ENCODE data around the gene JUND.

Gene JUND

DNA sequence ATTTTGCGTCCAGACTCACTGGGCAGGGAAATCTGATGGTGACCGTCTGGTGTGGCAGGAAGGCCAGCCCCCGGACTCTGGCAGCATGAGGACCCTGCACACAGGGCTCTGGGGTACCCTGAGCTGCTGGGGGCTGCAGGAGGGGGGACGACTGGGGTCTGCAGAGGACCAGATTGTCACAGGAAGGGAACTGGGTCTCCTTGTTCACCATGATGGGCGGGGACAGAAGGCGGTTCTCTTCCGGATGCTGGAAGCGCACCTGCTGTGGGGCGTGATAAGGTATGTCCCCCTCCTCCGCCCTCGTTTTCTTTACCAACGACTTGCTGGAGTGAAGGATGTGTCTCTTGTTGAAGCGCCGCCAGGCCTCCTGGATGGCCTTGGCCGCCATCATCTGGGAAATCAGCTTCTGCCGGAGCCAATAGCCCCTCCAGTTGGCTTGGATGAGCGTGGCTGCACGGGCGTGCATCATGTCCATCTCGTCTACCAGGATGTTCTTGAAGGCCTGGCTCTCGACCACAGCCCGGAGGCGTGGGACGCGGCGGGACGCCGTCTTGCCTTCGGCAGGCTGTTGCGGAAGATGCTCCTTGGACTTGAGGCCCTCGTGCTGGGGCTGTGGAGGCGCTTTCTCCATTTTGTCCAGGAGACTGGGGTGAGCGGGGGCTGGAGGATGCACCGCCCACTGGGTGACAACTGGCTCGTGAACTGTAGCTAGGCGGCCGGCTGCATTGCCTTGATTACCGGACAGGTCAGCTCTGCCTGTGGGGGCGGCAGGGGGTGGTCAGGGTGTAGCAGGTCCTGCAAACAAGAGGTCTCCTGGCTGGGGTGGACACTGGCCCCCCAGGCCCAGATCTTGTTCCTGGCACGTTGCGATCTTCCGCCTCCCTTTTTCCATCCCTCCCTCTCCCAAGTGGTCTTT, 14.4 kb downstream of the JUND start:
- DNase-seq = no peak

DNA sequence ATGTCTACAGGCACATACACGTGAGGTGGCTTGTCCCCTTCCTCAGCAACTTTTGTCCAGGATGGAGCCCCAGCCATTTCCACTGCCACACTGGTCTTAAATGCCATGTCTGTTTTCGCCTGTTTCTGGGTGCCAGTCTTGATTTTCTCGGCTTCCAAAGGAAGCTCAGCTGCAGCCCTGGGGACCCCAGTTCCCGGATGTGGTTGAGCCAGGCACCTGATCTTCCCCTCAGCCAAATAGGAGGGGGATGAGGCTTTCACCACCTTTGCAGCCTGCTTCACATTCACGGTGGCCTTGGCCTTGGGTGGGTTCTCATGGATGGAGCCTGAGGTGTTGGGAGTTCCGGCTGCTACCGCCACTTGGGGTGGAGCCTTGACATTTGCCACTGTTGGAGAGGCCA, 15.8 kb downstream of the JUND start:
- no peak for DNase-seq

DNA sequence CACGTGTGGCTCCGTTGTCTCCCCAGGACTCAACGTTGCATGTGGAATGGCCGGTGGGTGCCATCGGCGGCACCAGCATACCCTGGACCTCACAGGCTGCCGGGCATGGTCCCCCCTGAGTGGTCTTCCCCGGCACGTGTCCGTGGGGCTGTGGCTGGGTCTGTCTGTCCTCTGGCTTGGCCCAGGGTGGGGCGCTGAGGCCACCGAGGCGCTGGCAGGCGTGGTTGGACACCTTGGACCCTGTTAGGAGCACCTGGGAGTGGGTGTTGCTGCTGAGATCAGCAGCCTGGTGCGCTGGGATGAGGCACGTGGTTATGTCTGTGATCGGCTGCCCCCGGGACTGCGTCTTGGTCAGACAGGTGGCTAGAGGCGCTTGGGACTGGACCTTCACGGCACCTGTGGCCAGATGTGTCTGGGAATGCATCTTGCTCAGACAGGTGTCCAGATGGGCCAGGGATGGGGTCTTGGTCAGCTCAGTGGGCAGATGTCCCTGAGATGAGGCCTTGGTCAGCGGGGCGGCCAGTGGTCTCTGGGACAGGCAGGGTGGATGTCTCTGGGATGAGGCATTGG, 16.4 kb downstream of the JUND start:
- DNase-seq = no peak

DNA sequence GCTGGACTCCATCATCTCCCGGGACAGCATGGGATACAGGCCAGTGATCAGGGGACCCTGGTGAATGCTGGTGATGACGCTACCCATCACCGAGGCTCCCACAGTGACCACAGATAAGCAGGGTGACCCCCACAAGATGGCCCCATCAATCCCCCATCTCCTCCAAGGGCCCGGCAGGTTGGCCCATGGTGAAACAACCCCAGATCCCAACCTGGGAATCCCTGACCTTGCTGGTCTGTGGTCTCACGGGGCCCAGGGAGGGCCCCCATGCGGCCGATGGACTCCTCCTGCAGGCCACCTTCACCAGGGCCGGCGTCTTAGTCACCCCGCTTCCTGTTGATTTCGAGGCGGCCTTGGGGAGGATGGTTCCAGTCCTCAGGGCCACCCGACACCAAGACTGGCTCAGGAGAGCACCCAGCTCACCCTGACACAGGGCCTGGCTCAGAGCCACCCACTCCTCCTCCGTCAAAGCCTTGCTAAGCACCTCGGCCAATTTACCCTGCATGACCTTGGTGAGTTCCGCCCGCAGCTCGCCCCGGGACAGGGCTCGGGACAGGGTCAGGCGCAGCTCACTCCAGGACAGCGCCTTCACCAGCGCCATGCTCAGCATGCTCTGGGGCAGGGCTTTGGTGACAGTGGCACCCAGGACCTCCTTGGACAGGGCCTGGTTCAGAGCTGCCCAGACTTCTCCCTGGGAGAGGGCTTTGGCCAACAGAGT, 17.1 kb downstream of the JUND start:
- no peak for DNase-seq

DNA sequence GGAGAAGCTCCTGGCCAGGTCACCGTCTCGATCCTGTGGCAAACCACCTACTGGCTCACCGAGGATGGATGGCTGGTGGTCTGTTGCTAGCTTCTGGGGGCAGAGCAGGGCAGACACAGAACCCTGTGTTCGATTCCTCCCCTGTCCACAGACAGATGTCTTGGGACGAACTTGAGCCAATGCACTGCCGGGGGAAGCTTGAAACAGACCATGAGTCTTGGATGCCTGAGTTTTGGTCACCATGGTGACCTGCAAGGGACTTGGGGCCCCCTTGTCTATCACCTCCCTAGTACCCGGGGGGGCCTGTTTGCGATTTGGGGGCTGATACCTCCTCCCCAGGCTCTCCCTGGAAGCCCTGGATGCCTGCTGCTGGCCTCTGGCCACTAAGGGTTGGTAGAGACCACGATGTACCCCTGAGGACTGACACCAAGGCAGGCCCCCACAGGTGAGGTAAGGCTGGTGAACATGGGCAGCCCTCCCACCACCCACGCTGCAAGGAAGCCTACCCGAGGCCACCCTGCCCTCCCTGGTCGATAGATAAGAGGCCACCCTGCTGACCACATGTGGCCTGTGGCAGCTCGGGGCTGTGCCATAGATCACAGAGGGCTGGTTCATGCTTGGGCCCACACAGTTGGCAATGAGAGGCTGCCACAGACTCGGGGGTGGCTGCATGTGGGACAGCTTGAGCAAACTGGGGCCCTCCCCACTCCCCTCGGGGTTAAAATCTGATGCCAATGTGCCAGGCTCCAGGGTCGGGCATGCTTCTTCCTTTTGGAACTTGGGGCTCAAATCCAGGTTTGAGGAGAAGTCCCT, 17.9 kb downstream of the JUND start:
- DNase-seq = no peak

DNA sequence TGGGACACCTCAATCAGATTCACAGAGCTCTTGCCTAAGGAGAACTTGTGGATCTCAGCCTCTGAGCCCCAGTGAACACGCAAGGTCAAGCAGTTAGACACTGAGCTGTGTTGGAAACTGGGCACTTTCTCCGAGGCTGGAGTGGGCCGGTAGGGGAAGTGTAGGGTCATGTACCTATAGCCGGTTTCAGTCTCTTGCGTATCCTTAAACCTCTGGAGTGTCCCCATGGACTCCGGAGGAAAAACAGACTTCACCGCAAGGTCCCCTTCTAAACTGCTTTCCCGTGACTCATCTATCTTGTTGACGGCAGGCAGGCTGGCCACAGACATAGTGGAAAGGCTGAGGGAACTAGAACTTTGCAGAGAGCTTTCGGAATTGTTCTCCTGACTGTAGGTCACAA, 18.5 kb downstream of the JUND start:
- no peak for DNase-seq

- no peak for DNase-seq
Observed at GRCh38 chr19:18262144-18262543, 19.3 kb downstream of the JUND start.

GRCh38 chr19:18261474-18261873, 19.9 kb downstream of the JUND start:
- no peak for DNase-seq

DNA sequence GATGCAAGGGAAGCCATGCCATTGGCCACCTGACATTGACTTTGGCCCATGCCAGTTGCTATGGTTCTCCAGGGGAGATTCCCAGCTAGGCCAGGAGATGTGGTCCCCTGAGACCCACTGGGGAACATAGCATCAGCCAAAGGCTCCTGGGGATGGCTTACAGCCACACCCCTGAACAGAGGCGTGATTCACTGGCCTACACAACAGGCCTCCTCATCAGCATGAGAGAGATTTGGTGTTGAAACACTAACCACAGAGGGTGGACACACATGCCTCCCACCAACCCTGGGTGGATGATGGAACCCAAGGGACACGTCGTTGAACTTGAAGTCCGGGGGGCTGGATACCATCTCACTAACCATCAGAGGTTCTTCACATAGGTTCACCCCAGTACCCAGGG, 21.5 kb downstream of the JUND start:
- DNase-seq = no peak

DNA sequence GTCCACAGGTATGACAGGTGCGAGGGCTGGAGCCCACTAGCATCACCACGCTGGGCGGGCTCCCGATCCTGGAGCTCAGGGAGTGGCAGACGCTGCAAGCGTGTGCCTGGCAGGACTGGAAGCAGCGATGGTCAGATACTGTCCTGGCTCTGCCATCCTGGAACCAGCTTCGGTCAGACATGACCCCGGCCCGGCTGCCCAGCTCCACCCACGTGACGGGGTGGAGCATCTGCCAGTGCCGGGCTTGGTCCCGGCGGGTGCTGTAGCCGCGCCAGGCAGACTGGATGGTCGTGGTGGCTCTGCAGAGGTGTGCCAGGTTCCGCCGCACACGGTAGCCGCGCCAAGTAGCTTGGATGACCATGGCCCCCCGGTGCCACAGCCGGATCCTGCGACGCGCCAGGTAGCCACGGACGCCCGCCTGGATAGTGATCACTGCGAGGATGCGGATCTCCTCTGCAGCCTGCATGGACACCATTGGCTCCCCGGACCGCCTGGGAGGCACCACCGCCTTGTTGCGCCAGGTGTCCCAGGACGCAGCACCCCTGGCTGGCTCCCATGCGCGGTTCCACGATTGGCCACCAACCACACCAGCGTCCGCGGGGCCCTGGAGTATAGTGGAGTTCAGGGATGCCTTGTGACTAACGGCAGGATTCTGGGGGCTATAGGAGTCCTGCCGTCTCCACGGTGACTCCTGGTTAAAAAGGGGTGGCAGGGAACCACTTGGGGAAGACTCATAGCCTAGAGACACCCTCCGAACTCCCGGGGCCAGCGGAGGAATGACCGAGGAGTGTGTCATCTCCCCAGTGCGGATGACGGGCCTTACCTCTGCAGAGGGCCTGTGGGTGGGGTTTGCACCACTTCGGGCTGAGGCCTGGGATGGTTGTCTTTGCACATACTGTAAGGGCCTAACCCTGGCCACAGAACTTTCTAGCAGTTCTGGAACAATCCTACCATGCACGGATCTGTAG, 23.6 kb downstream of the JUND start:
- DNase-seq = no peak

DNA sequence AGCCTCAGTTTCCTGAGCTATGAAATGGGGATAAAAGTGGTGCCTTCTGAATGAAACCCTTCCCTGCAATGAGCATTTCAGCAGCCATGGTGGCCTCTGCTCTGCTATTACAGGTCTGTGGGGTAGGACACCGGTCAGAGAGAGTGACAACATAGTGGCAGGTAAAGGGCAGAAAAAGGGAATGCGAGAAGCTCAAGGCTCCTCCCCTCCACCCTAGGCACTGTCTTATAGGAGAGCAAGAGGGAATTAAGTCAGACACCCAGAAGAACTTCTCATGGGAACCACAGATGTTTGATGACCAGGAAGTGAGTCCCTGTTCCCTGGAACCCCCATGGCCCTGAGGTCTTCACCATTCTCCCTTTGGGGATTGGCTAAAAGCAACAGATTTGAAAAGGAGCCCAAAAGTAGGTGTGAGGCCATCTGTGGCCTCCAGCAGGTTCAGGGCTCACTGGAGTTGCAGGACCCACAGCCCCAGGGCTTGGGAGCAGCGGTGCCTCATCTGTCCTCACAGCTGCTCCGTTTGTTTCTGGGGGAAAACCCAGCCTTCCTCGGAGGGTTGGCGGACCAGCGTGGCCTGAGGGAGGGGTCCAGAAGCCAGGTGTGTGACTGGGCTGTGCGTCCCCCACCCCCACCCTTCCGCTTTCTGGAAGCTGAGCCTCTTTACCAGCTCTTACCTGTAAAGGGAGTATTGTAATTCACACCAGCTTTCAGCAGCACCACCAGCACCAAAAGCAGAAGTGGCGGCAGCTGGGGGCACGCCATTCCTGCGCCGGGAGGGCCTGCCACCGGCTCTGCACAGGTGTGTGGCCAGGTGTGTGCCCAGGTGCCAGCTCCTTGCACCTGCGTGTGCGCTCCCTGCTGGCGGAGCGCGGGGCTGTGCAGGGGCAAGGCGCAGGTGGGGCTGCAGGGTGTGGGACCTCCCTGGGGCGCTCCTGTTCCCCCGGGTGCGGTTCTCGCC, 26.6 kb downstream of the JUND start:
- no peak for DNase-seq

DNA sequence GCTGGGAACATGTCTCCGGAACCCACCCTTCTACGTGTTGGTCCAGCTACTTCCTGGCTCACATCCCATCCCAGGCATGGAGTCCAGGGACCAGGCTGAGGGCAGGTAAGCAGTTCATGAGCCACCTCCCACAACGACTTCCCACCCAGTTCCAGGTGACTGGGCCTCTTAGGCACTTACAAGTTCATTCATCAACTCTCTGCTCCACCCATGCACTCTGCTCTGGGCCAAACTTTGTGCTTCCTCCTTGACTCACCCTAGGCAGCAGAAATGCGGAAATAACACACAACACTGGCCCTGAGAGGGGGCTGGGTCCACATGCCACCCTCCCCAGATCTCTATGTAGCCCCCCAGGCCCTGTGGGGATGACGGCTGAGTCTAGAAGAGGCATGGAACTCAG, 27.7 kb downstream of the JUND start:
- no peak for DNase-seq

DNA sequence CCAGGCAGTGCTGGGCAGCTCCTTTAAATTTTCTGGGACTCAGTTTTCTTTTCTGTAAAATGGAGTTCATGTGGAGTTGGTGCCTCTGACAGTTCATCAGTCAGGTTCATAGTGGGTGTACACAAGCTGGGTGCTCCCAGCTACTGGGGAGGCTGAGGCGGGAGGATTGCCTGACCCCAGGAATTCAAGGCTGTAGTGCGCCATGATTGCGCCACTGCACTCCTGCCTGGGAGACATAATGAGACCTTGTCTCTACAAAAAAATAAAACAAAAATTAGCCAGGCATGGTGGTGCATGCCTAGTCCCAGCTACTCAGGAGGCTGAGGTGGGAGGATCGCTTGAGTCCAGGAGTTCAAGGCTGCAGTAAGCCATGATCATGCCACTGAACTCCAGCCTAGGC, 28.3 kb downstream of the JUND start:
- no peak for DNase-seq

DNA sequence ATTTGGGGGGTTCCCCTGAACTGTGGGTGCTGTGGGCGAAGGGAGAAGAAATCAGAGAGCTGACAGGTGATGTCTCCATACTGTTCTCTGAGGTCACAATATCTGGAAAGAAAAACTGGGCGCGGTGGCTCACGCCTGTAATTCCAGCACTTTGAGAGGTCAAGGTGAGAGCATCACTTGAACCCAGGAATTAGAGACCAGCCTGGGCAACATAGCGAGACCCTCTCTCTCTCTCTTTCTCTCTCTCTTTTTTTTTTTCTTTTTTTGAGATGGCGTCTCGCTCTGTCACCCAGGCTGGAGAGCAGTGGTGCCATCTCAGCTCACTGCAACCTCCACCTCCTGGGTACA, 29.1 kb downstream of the JUND start:
- no peak for DNase-seq

DNA sequence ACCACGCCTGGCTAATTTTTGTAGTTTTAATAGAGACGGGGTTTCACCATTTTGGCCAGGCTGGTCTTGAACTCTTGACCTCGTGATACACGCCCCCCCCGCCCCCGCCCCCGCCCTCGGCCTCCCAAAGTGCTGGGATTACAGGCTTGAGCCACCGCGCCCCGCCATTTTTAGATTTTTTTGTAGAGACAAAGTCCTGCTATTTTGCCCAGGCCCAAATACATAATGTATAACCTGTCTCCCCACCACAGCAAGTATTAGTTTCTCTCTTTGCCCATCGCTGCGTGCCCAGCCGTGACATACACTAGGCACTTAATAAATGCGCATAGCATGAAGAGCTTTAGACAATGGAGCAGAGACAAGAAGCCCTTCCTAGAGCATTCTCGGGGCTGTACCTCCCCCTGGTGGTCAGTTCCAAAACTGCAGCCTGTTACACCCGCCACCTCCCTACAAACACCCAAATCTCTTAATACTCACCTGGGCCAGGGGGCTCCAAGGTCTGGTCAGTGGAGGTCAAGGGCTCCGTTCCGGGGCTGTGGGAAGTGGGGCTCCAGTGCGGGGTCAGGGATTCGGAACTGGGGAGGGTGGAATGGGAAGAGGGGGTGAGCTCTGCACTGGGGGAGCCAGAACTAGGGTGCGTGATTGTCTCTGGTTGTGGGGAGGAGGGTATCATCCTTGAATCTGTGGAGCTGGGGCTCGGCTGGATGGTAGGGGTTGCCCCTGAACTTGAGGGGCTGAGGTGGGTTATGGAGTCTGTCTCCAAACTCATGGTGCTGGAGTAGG, 29.6 kb downstream of the JUND start:
- peak; percentile 35 to 38 for DNase-seq

DNA sequence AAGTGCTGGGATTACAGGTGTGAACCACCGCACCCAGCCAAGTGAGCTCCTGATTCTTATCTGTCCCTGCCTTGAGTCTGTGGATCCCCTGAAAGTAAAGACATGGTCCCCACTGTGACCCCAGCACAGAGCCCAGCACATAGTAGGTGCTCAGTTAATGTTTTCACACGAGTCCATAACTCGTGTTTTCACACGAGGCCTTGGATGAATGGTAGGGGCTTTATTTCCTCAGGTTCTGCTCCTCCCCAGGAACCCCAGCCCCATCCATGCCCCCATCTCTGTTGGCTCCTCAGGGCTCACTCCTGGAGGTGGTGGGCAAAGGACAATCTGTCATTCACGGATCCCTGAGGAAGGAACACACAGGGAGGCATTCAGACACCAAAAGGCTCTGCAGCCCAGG, 31.6 kb downstream of the JUND start:
- DNase-seq = no peak

DNA sequence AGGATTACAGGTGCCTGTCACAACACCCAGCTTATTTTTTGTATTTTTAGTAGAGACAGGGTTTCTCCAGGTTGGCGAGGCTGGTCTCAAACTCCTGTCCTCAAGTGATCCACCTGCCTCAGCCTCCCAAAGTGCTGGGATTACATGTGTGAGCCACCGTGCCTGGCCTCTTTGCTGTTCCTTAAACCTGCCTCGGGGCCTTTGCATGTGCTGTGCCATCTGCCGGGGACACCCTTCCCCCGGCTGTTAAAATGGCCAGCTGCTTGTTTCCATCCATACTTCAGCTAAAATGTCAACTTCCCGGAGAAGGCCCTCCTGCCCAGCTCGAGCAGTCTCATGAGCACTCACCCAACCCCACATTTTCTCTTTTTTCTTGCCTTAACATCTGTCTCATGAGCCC, 36.1 kb downstream of the JUND start:
- DNase-seq = no peak

- no peak for DNase-seq
Observed at GRCh38 chr19:18239303-18239702, 42.1 kb downstream of the JUND start.

DNA sequence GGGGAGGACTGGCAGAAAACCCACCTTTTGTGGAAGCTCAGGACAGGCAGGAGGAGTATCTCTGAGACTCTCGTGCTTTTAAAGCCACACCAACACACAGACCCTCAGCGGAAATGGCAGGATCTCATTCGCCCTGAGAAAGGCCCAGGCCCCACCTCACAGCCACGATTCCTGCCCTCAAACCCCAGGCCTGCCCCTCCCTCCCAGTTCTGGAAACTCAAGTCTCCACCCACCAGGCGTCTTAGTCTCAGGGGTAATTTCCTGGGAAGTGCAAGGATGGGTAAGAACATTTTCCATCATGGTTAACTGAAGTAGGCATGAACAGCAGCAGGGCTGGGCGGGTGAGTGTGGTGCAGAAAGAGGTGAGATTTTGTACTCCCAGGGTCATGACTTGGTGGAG, 47.2 kb downstream of the JUND start:
- no peak for DNase-seq

All from SHP77 (cell line).